Adrenal gland (tissue), 12 donors: ENCODE measurements around the gene ADGRL2. TPM values are rescaled to one million over a fixed set of nuclear protein-coding genes. Genes with fewer than 3 reads are reported as not detected.

Source experiments
- DNase-seq, 7 donors: peaks; one replicate each; pipeline ENCODE4 v3.0.0-alpha.2; 2019 to 2020
- H3K27ac ChIP-seq, 5 donors: fragments of 200-600 bp; sonication (generic) in 4 of 5; 1 replicate in 3 of 5; 2 replicates in 2 of 5; pipeline versions ENCODE4 v1.5.1 to v1.8.0; 2016 to 2020; ENCODE audit warnings: mild to moderate bottlenecking in 1 of 5
- H3K27me3 ChIP-seq: fragments of 200-600 bp; 2 replicates; pipeline ENCODE4 v1.8.0; 2021
- H3K36me3 ChIP-seq, 2 donors: fragments of 200-600 bp; replicated peaks in 1 of 2; 1 replicate in 1 of 2; 2 replicates in 1 of 2; pipeline versions ENCODE4 v1.5.1 to v1.8.0; 2018 to 2022
- H3K4me1 ChIP-seq, 2 donors: fragments of 200-600 bp; replicated peaks in 1 of 2; 1 replicate in 1 of 2; 2 replicates in 1 of 2; pipeline versions ENCODE4 v1.5.1 to v1.8.0; 2018 to 2021
- H3K4me3 ChIP-seq, 4 donors: fragments of 200-600 bp; sonication (generic) in 3 of 4; one replicate each; pipeline ENCODE4 v1.5.1; 2016 to 2018
- H3K9me3 ChIP-seq, 3 donors: fragments of 200-600 bp; sonication (generic) in 1 of 3; replicated peaks in 1 of 3; 1 replicate in 2 of 3; 2 replicates in 1 of 3; pipeline versions ENCODE4 v1.5.1 to v1.8.0; 2016 to 2021
- CTCF ChIP-seq, 6 experiments: fragments of 450-650 bp in 4 of 6; fragments of 200-600 bp in 2 of 6; sonication (generic) in 1 of 6; IDR thresholded peaks; 1 replicate in 5 of 6; 2 replicates in 1 of 6; pipeline versions ENCODE4 v1.5.1 to v1.8.0; 2016 to 2021; ENCODE audit warnings: antibody characterized with exemption in 6 of 6, mild to moderate bottlenecking in 2 of 6, moderate library complexity in 1 of 6
- POLR2A ChIP-seq, 2 donors: fragments of 450-650 bp; IDR thresholded peaks; one replicate each; pipeline ENCODE4 v1.6.1; 2017; ENCODE audit warnings: antibody characterized with exemption in 2 of 2, mild to moderate bottlenecking in 2 of 2, moderate library complexity in 1 of 2
- WGBS, 4 donors: extraction: QIAGEN DNeasy Blood & Tissue Kit in 2 of 4; methylation state at CpG; one replicate each; pipeline versions ENCODE4 v1.1.5 to v1.1.7; 2013 to 2017; 5-methylcytosine and 5-hydroxymethylcytosine counted together
- intact Hi-C, 2 donors: fragments of 100-400 bp; cut with DNase I; formaldehyde crosslinking; loops; one replicate each; pipeline versions ENCODE4 v1.14.1 to v1.15.0; 2022 to 2023
- polyA plus RNA-seq, 3 donors: library from polyadenylated mRNA; stranded (reverse); fragments of 200-250 nt in 2 of 3; fragments of 350-450 nt in 1 of 3; fragmentation: Illumina TruSeq in 1 of 3; extraction: RNeasy Lipid Tissue Mini Kit (QIAGEN cat#74804) in 1 of 3; gene quantifications; one replicate each; pipeline ENCODE4 v1.2.3, GENCODE V29; 2013 to 2014
- total RNA-seq, 9 donors: library from RNA; depleted of rRNA in 4 of 9; stranded (reverse); fragments of >200 nt in 4 of 9; fragments of 120-200 nt in 1 of 9; fragmentation: NEBNext Ultra II Directional in 1 of 9; extraction: Animal tissue kit (Norgen Biotek cat#: 25700) in 1 of 9; gene quantifications; one replicate each; pipeline versions ENCODE4 v1.1.0 to v1.2.4, GENCODE V29; 2013 to 2023
- donor health status: healthy with polysubstance abuse.
- donor health status: Bipolar disorder and iron deficiency.
- donor health status: DM: yes; HTN: yes; CAD: no.
- donor health status: DM: no; HTN: no; CAD: no.
- donor health status: DM: no; HTN: no; CAD: no.
- donor health status: DM: yes; HTN: yes; CAD: no.

ADGRL2 gene
- total and polyA plus RNA-seq, 12 donors = 24.2 to 170 (median 58.9) TPM

GRCh38 chr1:82030830-82031229, 230.1 kb downstream of the ADGRL2 start:
- no peak for DNase-seq
- Histone ChIP-seq H3K9me3 (no peaks in the 10 kb centered on the region), H3K27ac (no peak overlapping the region), H3K4me3 (no peak overlapping the region), H3K36me3 (no peaks in the 10 kb centered on the region), H3K27me3 (no peaks in the 10 kb centered on the region), H3K4me1 (no peaks in the 10 kb centered on the region)
- intact Hi-C loops = no loop called here
- 87 to 95% (median 91%) methylated on average over 3 of the region's 3 CpGs for WGBS, 4 donors
- TF ChIP-seq CTCF (IDR thresholded peaks at IDR 0.05) (no peak), POLR2A (IDR thresholded peaks at IDR 0.05) (no peak)

GRCh38 chr1:82032068-82032467, 231.3 kb downstream of the ADGRL2 start:
- Histone ChIP-seq H3K36me3 (no peaks in the 10 kb centered on the region), H3K27ac (no peak overlapping the region), H3K27me3 (no peaks in the 10 kb centered on the region), H3K4me3 (no peak overlapping the region), H3K9me3 (no peaks in the 10 kb centered on the region), H3K4me1 (no peaks in the 10 kb centered on the region)
- DNase-seq = no peak
- WGBS, 4 donors = 74 to 87% (median 84%) methylated on average over 2 of the region's 2 CpGs
- intact Hi-C loops = no loop called here
- no peak for TF ChIP-seq CTCF (IDR thresholded peaks at IDR 0.05)
- no peak for TF ChIP-seq POLR2A (IDR thresholded peaks at IDR 0.05)

- Histone ChIP-seq H3K4me1 (no peaks in the 10 kb centered on the region), H3K36me3 (no peaks in the 10 kb centered on the region), H3K27me3 (no peaks in the 10 kb centered on the region), H3K4me3 (no peak overlapping the region), H3K27ac (no peak overlapping the region), H3K9me3 (no peaks in the 10 kb centered on the region)
- intact Hi-C loops = no loop called here
- WGBS, 4 donors = 73 to 76% (median 75%) methylated on average over 3 of the region's 3 CpGs
- no peak for DNase-seq
- TF ChIP-seq CTCF (IDR thresholded peaks at IDR 0.05) (no peak), POLR2A (IDR thresholded peaks at IDR 0.05) (no peak)
These were observed 234.1 kb downstream of the ADGRL2 start for GRCh38 chr1:82034812-82035211.
